ENCODE measurements around the gene LPCAT1. TPM values are rescaled to one million over a fixed set of nuclear protein-coding genes. Genes with fewer than 3 reads are reported as not detected.

The LPCAT1 gene
- total RNA-seq, 1 donor from 2014 or later: 86.2 TPM

DNA sequence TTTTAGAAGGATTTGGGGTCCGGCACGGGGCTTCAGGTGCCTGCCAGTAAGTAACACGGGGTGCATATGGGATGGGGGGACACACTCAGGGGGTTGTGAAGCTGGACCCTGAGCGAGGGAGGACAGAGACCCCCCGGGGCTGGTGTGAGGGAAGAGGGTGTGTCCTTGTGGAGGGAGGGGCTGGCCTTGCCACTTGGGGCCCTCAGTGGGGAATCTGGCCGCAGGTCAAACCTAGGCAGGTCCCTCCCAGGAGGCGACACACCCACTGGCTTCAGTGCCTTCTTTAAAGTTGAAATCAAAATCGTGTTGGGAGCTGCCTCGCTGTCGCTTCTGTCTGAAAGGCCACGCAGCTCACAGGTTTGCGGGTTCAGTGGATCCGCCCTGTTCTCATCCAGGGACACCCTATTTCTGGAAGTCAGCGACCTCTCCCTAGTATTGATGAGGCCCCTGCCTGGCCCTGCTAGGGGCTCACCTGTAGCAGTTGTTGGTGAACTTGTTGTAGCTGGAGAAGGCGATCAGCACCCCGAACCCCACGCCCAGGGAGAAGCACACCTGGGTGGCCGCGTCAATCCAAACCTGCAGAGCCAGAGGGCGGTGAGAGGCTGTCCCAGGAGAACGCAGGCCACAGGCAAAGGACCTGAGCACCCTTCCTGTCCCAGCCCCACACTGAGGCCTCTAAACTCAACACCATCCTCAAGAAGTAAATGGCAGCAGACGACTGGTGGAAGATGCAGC is 108.0 kb downstream of the LPCAT1 start:
- Histone ChIP-seq H3K27me3 (no peaks in the 10 kb centered on the region), H3K27ac (no peak overlapping the region), H3K36me3 (no peaks in the 10 kb centered on the region), H3K9me3 (no peaks in the 10 kb centered on the region), H3K4me1 (no peaks in the 10 kb centered on the region), H3K4me3 (no peak overlapping the region)
- TF ChIP-seq CTCF (IDR thresholded peaks at IDR 0.05): no peak
- intact Hi-C loops (cut with DNase I): no loop called here
- peak in 1 of 2 donors; percentile 40 for DNase-seq (ENCODE audit: low spot score in 2 of 2)

DNA sequence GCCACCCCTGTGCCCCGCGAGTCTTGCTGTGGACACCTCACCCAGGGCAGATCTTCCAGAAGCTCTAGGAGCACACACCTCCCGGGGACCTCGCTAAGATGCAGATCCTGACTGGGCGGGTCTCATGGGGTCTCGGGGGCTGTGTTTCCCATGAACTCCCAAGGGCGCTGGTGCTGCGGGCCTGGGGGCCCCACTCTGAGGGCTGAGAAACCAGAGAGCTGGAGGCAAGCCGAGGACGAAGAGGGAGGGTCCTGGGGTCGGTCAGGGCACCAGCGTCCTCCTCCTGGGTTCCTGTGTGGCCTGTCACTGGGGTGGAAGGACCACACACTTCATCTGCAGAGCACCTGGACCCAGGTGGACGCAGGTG is 108.7 kb downstream of the LPCAT1 start:
- intact Hi-C loops (cut with DNase I): no loop called here
- H3K9me3 ChIP-seq: no peaks in the 10 kb centered on the region
- no peaks in the 10 kb centered on the region for H3K4me1 ChIP-seq
- TF ChIP-seq CTCF (IDR thresholded peaks at IDR 0.05): no peak
- peak in 1 of 2 donors; percentile 56 for DNase-seq (ENCODE audit: low spot score in 2 of 2)
- H3K27me3 ChIP-seq: no peaks in the 10 kb centered on the region
- H3K36me3 ChIP-seq: no peaks in the 10 kb centered on the region
- no peak overlapping the region for H3K27ac ChIP-seq
- H3K4me3 ChIP-seq: no peak overlapping the region

- H3K27me3 ChIP-seq: no peaks in the 10 kb centered on the region
- no peaks in the 10 kb centered on the region for H3K36me3 ChIP-seq
- no peak overlapping the region for H3K4me3 ChIP-seq
- TF ChIP-seq CTCF (IDR thresholded peaks at IDR 0.05): no peak
- H3K9me3 ChIP-seq: no peaks in the 10 kb centered on the region
- intact Hi-C loops (cut with DNase I): no loop called here
- H3K27ac ChIP-seq: no peak overlapping the region
- DNase-seq (ENCODE audit: low spot score in 2 of 2): peak in 1 of 2 donors; percentile 47
- H3K4me1 ChIP-seq: no peaks in the 10 kb centered on the region
These were observed 109.3 kb downstream of the LPCAT1 start for GRCh38 chr5:1414311-1415058.

- intact Hi-C loops (cut with DNase I): no loop called here
- DNase-seq (ENCODE audit: low spot score in 2 of 2): peak in 1 of 2 donors; percentile 58
- H3K27me3 ChIP-seq: no peaks in the 10 kb centered on the region
These were observed 110.0 kb downstream of the LPCAT1 start for GRCh38 chr5:1413611-1414241.

GRCh38 chr5:1413211-1413610 is 110.5 kb downstream of the LPCAT1 start:
- Histone ChIP-seq H3K9me3 (no peaks in the 10 kb centered on the region), H3K27me3 (no peaks in the 10 kb centered on the region), H3K4me3 (no peak overlapping the region), H3K27ac (no peak overlapping the region), H3K36me3 (no peaks in the 10 kb centered on the region), H3K4me1 (no peaks in the 10 kb centered on the region)
- no peak for TF ChIP-seq CTCF (IDR thresholded peaks at IDR 0.05)
- intact Hi-C loops (cut with DNase I): no loop called here
- peak in 1 of 2 donors; percentile 25 for DNase-seq (ENCODE audit: low spot score in 2 of 2)

More at GRCh38 chr5:1413611-1414241, 110.0 kb downstream of the LPCAT1 start:
- no peak for TF ChIP-seq CTCF (IDR thresholded peaks at IDR 0.05)
- no peak overlapping the region for H3K4me3 ChIP-seq
- H3K9me3 ChIP-seq: no peaks in the 10 kb centered on the region
- no peaks in the 10 kb centered on the region for H3K36me3 ChIP-seq
- H3K27ac ChIP-seq: no peak overlapping the region
- no peaks in the 10 kb centered on the region for H3K4me1 ChIP-seq
